ENCODE results near the gene ITGA11. TPM values are rescaled to one million over a fixed set of nuclear protein-coding genes. Genes with fewer than 3 reads are reported as not detected.
A peak's percentile ranks its signal among the peaks of the same experiment; 100 is the strongest.

The ITGA11 gene
- total RNA-seq, 1 donor from 2014 or later: 0.51 TPM

- Mint-ChIP-seq H3K36me3 (ENCODE audit: low read depth) (no peaks in the 10 kb centered on the region), H3K9me3 (no peaks in the 10 kb centered on the region), H3K27ac (ENCODE audit: unreplicated experiment) (no peak overlapping the region), H3K27me3 (ENCODE audit: low read depth) (peaks cover 86% of the 10 kb centered on the region), H3K4me1 (peaks cover 7% of the 10 kb centered on the region), H3K4me3 (no peak overlapping the region)
- no peak for TF ChIP-seq CTCF (conservative IDR thresholded peaks at IDR 0.05)
- DNase-seq (ENCODE audit: low read depth, low spot score): no peak
These were observed 2.1 kb upstream of the ITGA11 start for GRCh38 chr15:68434021-68434420.

- peaks cover 88% of the 10 kb centered on the region for H3K27me3 Mint-ChIP-seq (ENCODE audit: low read depth)
- H3K4me3 Mint-ChIP-seq: no peak overlapping the region
- DNase-seq (ENCODE audit: low read depth, low spot score): no peak
- H3K9me3 Mint-ChIP-seq: no peaks in the 10 kb centered on the region
- no peak for TF ChIP-seq CTCF (conservative IDR thresholded peaks at IDR 0.05)
- no peaks in the 10 kb centered on the region for H3K36me3 Mint-ChIP-seq (ENCODE audit: low read depth)
- no peak overlapping the region for H3K27ac Mint-ChIP-seq (ENCODE audit: unreplicated experiment)
- H3K4me1 Mint-ChIP-seq: peaks cover 7% of the 10 kb centered on the region
These were observed 1.6 kb upstream of the ITGA11 start for GRCh38 chr15:68433551-68433950.

GRCh38 chr15:68432441-68433064 lies 590 bp upstream of the ITGA11 start:
- no peak for DNase-seq (ENCODE audit: low read depth, low spot score)
- Mint-ChIP-seq H3K36me3 (ENCODE audit: low read depth) (no peaks in the 10 kb centered on the region), H3K4me3 (peak overlapping the region; percentile 56), H3K4me1 (peaks cover 7% of the 10 kb centered on the region), H3K27ac (ENCODE audit: unreplicated experiment) (no peak overlapping the region), H3K27me3 (ENCODE audit: low read depth) (peaks cover 88% of the 10 kb centered on the region), H3K9me3 (no peaks in the 10 kb centered on the region)
- TF ChIP-seq CTCF (conservative IDR thresholded peaks at IDR 0.05): no peak

GRCh38 chr15:68431037-68431791 lies 749 bp downstream of the ITGA11 start:
- TF ChIP-seq CTCF (conservative IDR thresholded peaks at IDR 0.05): no peak
- no peaks in the 10 kb centered on the region for H3K9me3 Mint-ChIP-seq
- peaks cover 81% of the 10 kb centered on the region for H3K27me3 Mint-ChIP-seq (ENCODE audit: low read depth)
- H3K4me3 Mint-ChIP-seq: peak overlapping the region; percentile 62
- no peak overlapping the region for H3K27ac Mint-ChIP-seq (ENCODE audit: unreplicated experiment)
- peaks cover 7% of the 10 kb centered on the region for H3K4me1 Mint-ChIP-seq
- no peak for DNase-seq (ENCODE audit: low read depth, low spot score)
- no peaks in the 10 kb centered on the region for H3K36me3 Mint-ChIP-seq (ENCODE audit: low read depth)

- peaks cover 7% of the 10 kb centered on the region for H3K4me1 Mint-ChIP-seq
- peaks cover 80% of the 10 kb centered on the region for H3K27me3 Mint-ChIP-seq (ENCODE audit: low read depth)
- H3K36me3 Mint-ChIP-seq (ENCODE audit: low read depth): no peaks in the 10 kb centered on the region
- TF ChIP-seq CTCF (conservative IDR thresholded peaks at IDR 0.05): no peak
- H3K27ac Mint-ChIP-seq (ENCODE audit: unreplicated experiment): no peak overlapping the region
- H3K9me3 Mint-ChIP-seq: no peaks in the 10 kb centered on the region
- DNase-seq (ENCODE audit: low read depth, low spot score): no peak
- H3K4me3 Mint-ChIP-seq: no peak overlapping the region
These were observed 1.4 kb downstream of the ITGA11 start for GRCh38 chr15:68430471-68431036.
